Stimulated activated CD4-positive, alpha-beta T cell treated with anti-CD3 and anti-CD28 coated beads, Interleukin-4, amount 100 ng/mL, for 48 hours (primary cell): ENCODE data around the gene HCST.
"Not testable (repeated sequence)": the region's sequence is repeated elsewhere in the genome, so short reads cannot be mapped to it uniquely, and the experiment has no call there.

ENCODE experiments used
- DNase-seq, 2 donors: peaks; one replicate each; pipeline ENCODE4 v3.0.0-alpha.2; 2020; ENCODE audit warnings: low read depth in 2 of 2

Gene HCST

GRCh38 chr19:35904311-35905068 is 2.2 kb downstream of the HCST start:
- DNase-seq: no peak

GRCh38 chr19:35905178-35905727 is 2.9 kb downstream of the HCST start:
- DNase-seq: no peak

GRCh38 chr19:35907377-35907745 is 5.0 kb downstream of the HCST start:
- no peak for DNase-seq

- no peak for DNase-seq
These were observed 5.7 kb downstream of the HCST start, which contains the start of gene TYROBP for GRCh38 chr19:35908010-35908441. Gene TYROBP (minus strand): TSS chr19:35908295. CDS start chr19:35908228, 67 bp downstream.

DNA sequence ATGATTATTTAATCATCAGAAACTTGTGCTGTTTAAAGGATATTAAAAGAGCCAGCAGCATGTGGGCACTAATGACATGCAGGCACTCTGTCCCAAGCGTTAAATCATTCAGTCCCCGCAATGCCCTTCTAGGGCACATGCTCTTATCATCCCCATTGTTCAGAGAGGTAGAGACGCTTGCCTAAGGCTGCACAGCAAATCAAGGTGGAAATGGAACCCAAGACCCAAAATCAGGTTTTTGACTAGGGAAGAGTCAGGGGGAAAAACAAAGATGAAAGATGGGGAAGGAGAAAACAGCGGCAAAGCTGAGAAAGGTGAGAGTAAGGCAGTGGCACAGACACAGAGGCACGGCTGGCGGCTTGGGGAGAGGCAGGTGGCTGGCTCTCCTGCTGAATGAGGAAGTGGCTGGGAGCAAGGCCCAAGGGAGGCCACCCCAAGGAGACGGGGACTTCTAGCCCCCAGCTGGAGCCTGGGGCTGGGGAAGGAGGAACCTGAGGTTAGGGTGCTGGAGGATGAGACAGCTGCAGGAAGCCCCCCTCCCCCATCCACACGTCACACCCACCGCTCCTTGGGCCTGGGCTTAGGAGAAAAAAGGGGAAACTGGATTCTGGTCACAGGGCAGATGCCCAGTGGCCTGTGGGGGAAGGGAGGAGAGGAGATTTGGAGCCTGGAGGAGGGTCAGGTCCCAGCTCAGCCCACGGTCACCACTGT is 6.8 kb downstream of the HCST start:
- no peak for DNase-seq

DNA sequence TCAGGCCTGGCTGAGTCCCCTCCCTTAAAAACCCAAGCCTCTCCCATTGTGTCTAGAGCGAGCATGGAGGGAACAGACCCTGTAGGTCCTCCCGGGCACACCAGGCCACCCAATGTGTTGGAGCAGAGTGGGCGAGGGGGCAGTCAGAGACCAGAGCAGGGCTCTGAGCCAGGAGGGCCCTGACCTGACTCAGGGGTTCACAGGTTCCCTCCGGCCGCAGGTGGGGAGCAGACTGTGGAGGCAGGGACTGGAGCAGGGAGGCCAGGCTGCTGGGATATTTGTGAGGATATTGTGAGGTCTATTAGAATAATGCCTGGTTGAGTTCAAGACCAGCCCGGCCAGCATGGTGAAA is 7.3 kb downstream of the HCST start:
- DNase-seq: no peak

- DNase-seq: not testable (repeated sequence)
These were observed 8.0 kb downstream of the HCST start for GRCh38 chr19:35910355-35910754.

DNA sequence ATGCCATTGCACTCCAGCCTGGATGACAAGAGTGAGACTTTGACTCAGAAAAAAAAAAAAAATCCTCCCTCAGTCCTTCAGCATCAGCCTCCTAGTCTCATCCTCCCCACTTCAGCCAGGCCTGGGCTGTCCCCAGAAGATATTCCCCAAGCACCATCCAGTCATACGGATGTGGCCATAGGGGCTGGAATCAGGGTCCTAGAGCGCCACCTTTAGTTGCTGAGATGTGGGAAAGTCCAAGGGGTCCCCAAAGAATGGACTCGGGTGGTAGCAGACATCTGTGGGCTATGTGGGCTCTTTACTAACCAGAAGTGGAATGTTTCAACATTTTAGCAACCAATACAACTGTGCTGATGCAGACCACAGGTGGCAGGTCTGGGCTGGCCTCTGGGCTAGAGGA is 8.8 kb downstream of the HCST start:
- DNase-seq: no peak

GRCh38 chr19:35911790-35912189 is 9.5 kb downstream of the HCST start:
- no peak for DNase-seq

- DNase-seq: no peak
These were observed 11.3 kb downstream of the HCST start for GRCh38 chr19:35913589-35913988.

GRCh38 chr19:35915443-35915842 is 13.1 kb downstream of the HCST start:
- DNase-seq: no peak

GRCh38 chr19:35919306-35919705 is 17.0 kb downstream of the HCST start:
- no peak for DNase-seq

DNA sequence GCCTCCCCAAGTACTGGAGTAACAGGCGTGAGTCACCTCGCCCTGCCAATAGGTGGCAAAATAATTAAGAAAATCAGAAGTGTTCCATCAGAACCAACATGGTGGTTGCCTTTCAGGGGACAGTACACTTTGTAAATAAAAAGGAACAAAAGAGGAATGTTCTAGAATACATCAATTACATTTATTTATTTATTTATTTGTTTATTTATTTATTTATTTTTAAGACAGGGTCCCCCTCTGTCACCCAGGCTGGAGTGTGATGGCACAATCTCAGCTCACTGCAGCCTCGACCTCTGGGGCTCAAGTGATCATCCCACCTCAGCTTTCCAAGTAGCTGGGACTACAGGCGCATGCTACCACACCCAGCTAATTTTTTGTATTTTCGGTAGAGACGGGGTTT is 18.7 kb downstream of the HCST start:
- no peak for DNase-seq

GRCh38 chr19:35925501-35925900 is 23.2 kb downstream of the HCST start:
- no peak for DNase-seq

DNA sequence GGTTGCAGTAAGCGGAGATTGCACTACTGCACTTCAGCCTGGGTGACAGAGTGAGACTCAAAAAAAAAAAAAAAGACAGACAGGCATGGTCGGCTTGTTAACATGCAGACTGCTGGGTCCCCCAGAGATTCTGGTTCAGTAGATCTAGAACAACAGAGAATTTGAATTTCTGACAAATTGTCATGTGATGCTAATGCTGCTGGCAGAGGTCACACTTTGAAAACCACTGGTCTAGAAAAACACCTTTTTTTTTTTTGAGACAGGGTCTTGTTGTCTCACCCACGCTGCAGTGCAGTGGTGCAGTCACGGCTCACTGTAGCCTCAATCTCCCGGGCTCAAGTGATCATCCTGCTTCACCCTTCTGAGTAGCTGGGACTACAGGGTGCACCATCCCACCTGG is 26.2 kb downstream of the HCST start:
- no peak for DNase-seq

GRCh38 chr19:35929876-35930275 is 27.5 kb downstream of the HCST start:
- no peak for DNase-seq

DNA sequence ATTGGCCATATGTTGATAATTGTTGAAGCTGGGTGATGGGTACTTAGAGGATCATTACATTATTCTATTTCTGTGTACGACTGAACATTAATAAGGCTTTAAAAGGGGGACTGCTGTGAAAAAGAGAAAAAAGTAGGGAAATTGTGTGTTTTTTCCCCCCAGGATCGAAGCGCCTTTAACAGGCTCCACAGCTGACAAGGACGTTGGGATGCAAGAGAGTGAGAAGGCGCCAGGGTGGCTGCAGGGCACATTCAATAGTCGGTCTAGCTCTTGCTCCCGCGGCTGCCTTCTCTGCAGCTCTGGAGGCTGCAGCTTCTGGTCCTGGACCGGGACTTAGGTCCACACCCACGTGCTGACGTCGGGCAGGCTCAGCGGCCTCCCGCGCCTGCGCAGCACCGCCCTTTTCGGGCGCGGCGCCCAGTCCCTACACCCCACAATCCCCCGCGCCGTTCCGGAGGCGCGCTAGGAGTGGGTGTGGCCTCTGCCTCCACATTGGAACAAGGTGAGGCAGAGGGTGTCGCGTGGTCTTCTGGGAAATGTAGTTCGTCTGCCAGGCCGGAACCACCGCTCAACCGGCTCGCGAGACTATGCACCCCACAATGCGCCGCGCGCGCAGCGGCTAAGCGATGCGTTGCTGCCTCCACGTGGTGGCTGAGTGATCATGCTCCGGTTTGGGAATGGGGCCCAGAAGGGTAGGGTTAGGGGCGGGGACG is 29.0 kb downstream of the HCST start:
- DNase-seq: peak; percentile 97 to 99

DNA sequence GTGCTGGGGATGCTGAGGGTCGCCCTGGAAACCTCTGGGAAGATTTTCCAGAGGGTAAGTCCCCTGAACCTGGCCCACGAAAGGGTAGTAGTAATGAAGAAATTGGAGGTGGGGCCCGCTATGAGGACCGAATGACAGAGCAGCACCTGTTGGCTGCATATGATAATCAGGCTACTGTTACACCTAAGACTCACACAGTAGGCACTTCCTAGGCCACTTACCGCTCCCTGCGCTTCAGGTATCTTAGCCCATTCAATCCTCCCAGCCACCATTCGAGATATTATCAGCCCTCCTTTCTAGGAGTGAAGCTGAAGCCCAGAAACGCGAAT is 29.5 kb downstream of the HCST start:
- DNase-seq: no peak

GRCh38 chr19:35932291-35932936 is 30.1 kb downstream of the HCST start:
- DNase-seq: no peak

DNA sequence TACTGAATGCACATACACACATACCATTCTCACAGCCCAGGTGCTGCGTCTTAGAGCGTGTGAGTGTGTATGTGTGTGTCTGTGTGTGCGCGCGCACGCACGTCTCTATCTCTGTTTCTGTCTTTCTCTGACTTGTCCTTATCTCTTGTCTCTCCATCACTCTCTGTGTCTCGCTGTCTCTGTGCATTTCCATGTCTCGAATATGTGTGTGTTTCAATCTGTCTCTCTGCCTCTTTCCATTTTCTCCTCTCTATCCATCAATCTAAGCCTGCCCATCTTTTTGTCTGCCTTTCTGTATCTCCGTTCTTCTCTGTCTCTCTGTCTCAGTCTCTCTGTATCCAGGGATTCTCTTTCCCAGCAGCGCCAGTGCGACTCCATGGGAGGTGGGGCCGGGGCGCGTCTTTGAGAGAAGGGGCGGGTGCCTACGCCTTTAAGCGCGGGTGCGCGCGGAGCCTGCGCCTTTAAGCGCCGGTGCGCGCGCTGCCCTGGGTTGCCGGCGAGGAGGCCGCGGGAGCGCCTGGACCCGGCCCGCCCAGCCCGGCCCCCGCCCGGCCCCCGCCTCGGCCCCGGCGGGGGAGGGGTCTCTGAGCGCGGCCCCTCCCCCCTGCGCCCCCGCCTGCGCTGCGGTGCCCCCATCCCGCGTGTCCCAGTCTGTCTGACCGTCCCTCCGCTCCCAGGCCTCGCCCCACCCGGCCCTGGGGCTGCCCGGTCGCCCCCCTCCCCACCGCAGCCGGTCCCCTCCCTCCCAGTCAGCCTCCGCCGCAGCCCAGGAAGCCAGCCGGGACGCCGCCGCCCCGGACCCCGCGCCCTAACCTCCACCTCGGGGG is 33.8 kb downstream of the HCST start, which contains the start of gene LRFN3:
Gene LRFN3 (plus strand): TSS at position 464 of the 827 bp plus-strand sequence. CDS start 3,052 bp downstream, outside the sequence.
- DNase-seq: peak; percentile 54 to 58

DNA sequence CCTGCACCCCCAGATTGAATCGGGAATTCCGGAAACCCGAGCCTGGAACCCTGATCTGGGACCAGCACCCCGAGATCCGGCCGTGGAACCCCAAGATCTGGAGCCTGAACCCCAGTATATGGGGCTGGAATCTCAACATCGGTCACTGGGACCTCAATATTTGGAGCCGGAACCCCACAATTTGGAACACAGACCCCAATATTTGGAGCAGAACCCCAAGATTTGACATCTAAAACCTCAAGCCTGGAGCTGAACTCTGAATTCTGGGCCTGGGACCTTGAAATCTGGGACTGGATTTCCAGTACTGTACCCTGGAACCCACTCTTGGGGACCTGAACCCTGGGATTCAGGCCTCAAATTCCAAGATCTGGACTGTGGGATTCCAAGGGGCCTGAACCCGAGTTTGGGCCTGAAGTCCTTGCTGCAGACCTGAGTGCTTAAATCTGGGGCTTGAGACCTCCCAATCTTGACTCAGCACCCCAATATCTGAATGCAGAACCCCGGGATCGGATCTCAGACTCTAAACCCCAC is 34.5 kb downstream of the HCST start:
- no peak for DNase-seq
